Neural cell (in vitro differentiated cells): Measurements from ENCODE around the gene HS3ST5. TPM values are rescaled to one million over a fixed set of nuclear protein-coding genes. Genes with fewer than 3 reads are reported as not detected.

ENCODE experiments used
- H2AFZ ChIP-seq: fragments of 200-600, 300-800 bp; sonication (generic), shearing (Covaris generic); 2 replicates; pipeline ENCODE4 v1.6.0; 2014; ENCODE audit warnings: low read depth, mild to moderate bottlenecking, antibody characterized with exemption, low read length, moderate library complexity
- H3F3A ChIP-seq: fragments of 200-600 bp; shearing (Covaris generic); 2 replicates; pipeline ENCODE4 v1.6.1; 2016; ENCODE audit warnings: mild to moderate bottlenecking, moderate library complexity, mixed read lengths, antibody characterized with exemption, low read length; ENCODE audit not compliant: insufficient read depth, poor library complexity, severe bottlenecking
- H3K27ac ChIP-seq: fragments of 200-600, 300-800 bp; sonication (generic), shearing (Covaris generic); 2 replicates; pipeline ENCODE4 v1.5.1; 2014; ENCODE audit warnings: mild to moderate bottlenecking, low read length, moderate library complexity
- H3K27me3 ChIP-seq: fragments of 300-800, 200-600 bp; sonication (generic), shearing (Covaris generic); 2 replicates; pipeline ENCODE4 v1.6.0; 2014; ENCODE audit warnings: mild to moderate bottlenecking, low read depth, low read length, moderate library complexity; ENCODE audit not compliant: insufficient read depth
- H3K36me3 ChIP-seq: fragments of 300-800, 200-600 bp; sonication (generic), shearing (Covaris generic); 2 replicates; pipeline ENCODE4 v1.5.1; 2014; ENCODE audit warnings: mild to moderate bottlenecking, antibody characterized with exemption, low read length, moderate library complexity; ENCODE audit not compliant: insufficient read depth
- H3K4me2 ChIP-seq: fragments of 300-800, 200-600 bp; sonication (generic), shearing (Covaris generic); 2 replicates; pipeline ENCODE4 v1.6.0; 2014; ENCODE audit warnings: mild to moderate bottlenecking, low read length
- H3K4me3 ChIP-seq: fragments of 300-800, 200-600 bp; sonication (generic), shearing (Covaris generic); 2 replicates; pipeline ENCODE4 v1.5.1; 2014; ENCODE audit warnings: mild to moderate bottlenecking, low read length, moderate library complexity
- H3K79me2 ChIP-seq: fragments of 200-600 bp; shearing (Covaris generic); replicated peaks from 2 replicates; pipeline ENCODE4 v1.6.0; 2014; ENCODE audit warnings: mild to moderate bottlenecking, low read length, moderate library complexity; ENCODE audit not compliant: insufficient read depth
- H3K9ac ChIP-seq: fragments of 300-800, 200-600 bp; sonication (generic), shearing (Covaris generic); 2 replicates; pipeline ENCODE4 v1.6.1; 2016; ENCODE audit warnings: mild to moderate bottlenecking, low read length, mixed read lengths
- H3K9me2 ChIP-seq: fragments of 200-600 bp; shearing (Covaris generic); 2 replicates; pipeline ENCODE4 v1.6.1; 2016; ENCODE audit warnings: mild to moderate bottlenecking, low read length, mixed read lengths; ENCODE audit not compliant: insufficient read depth
- H3K9me3 ChIP-seq: fragments of 200-600, 300-800 bp; sonication (generic), shearing (Covaris generic); 2 replicates; pipeline ENCODE4 v1.6.1; 2016; ENCODE audit warnings: mild to moderate bottlenecking, mixed run types, low read length, moderate library complexity, mixed read lengths
- H4K20me1 ChIP-seq: fragments of 200-600 bp; shearing (Covaris generic); 2 replicates; pipeline ENCODE4 v1.6.1; 2016; ENCODE audit warnings: mild to moderate bottlenecking, mixed run types; ENCODE audit not compliant: insufficient read depth
- EP300 ChIP-seq: fragments of 450-650 bp; conservative IDR thresholded peaks from 2 replicates; pipeline ENCODE4 v1.6.1; 2014; ENCODE audit warnings: antibody characterized with exemption, mild to moderate bottlenecking, moderate library complexity; ENCODE audit not compliant: poor library complexity, severe bottlenecking
- EZH2 ChIP-seq: fragments of 200-600, 300-800 bp; shearing (Covaris generic), sonication (generic); IDR thresholded peaks from 2 replicates; pipeline ENCODE4 v1.6.1; 2014; ENCODE audit warnings: antibody characterized with exemption, low read length, borderline replicate concordance, mild to moderate bottlenecking; ENCODE audit not compliant: insufficient read depth, poor library complexity, severe bottlenecking
- MXI1 ChIP-seq: fragments of 450-650 bp; conservative IDR thresholded peaks from 2 replicates; pipeline ENCODE4 v1.6.1; 2014; ENCODE audit warnings: antibody characterized with exemption, mild to moderate bottlenecking; ENCODE audit not compliant: poor library complexity, severe bottlenecking
- POLR2AphosphoS5 ChIP-seq: IDR thresholded peaks from 2 replicates; pipeline ENCODE4 v1.6.1; 2012
- RAD21 ChIP-seq: fragments of 450-650 bp; conservative IDR thresholded peaks from 2 replicates; pipeline ENCODE4 v1.6.1; 2014; ENCODE audit warnings: antibody characterized with exemption, mild to moderate bottlenecking, moderate library complexity
- SMC3 ChIP-seq: fragments of 450-650 bp; conservative IDR thresholded peaks from 2 replicates; pipeline ENCODE4 v1.6.1; 2014; ENCODE audit warnings: antibody characterized with exemption, mild to moderate bottlenecking, moderate library complexity; ENCODE audit not compliant: poor library complexity
- TAF1 ChIP-seq: IDR thresholded peaks from 2 replicates; pipeline ENCODE4 v1.6.1; 2012; ENCODE audit warnings: low read depth
- polyA plus RNA-seq: library from polyadenylated mRNA; depleted of rRNA; stranded (reverse); fragments of >200 nt; gene quantifications from 2 replicates; pipeline ENCODE4 v1.2.3, GENCODE V29; 2014
- TF ChIP-seq, protein P1 (sequence below): IDR thresholded peaks from 2 replicates; pipeline ENCODE4 v1.6.1; 2012; ENCODE audit warnings: borderline replicate concordance
- TF ChIP-seq, protein P2 (sequence below): fragments of 450-650 bp; IDR thresholded peaks from 2 replicates; pipeline ENCODE4 v1.5.1; 2014; ENCODE audit warnings: antibody characterized with exemption, mild to moderate bottlenecking, moderate library complexity; ENCODE audit not compliant: poor library complexity, severe bottlenecking

Gene HS3ST5
- polyA plus RNA-seq, 1 donor from 2014 or later: not detected

DNA sequence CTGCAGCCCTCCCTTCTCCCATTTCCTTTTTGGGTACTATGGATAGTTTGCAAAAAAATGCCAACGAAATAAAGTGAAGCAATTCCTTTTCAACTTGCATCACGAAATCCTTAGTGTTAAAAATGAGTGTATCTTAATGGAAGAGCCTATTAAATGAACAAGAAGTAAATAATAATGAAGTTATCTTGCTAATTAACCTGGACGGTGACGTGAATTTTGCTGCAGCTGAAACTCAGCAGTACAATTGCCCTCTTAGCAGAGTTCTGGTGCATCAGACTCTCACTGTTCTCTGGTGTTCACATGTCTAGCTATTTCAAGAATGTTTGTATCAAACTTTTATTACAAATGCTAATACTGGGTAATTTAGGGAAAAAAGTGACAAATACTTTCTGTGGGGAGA is 252.2 kb downstream of the HS3ST5 start:
- Histone ChIP-seq H3K27me3 (no peaks in the 10 kb centered on the region), H4K20me1 (no peaks in the 10 kb centered on the region), H3K4me2 (no peak overlapping the region), H3K79me2 (no peaks in the 10 kb centered on the region), H3F3A (no peaks in the 10 kb centered on the region), H3K36me3 (no peaks in the 10 kb centered on the region), H2AFZ (no peak overlapping the region), H3K9me3 (no peaks in the 10 kb centered on the region), H3K9ac (no peak overlapping the region), H3K27ac (no peak overlapping the region), H3K9me2 (no peaks in the 10 kb centered on the region), H3K4me3 (no peak overlapping the region)
- TF ChIP-seq RAD21: no peak
- no peak for TF ChIP-seq EZH2
- TF ChIP-seq, protein P1, sequence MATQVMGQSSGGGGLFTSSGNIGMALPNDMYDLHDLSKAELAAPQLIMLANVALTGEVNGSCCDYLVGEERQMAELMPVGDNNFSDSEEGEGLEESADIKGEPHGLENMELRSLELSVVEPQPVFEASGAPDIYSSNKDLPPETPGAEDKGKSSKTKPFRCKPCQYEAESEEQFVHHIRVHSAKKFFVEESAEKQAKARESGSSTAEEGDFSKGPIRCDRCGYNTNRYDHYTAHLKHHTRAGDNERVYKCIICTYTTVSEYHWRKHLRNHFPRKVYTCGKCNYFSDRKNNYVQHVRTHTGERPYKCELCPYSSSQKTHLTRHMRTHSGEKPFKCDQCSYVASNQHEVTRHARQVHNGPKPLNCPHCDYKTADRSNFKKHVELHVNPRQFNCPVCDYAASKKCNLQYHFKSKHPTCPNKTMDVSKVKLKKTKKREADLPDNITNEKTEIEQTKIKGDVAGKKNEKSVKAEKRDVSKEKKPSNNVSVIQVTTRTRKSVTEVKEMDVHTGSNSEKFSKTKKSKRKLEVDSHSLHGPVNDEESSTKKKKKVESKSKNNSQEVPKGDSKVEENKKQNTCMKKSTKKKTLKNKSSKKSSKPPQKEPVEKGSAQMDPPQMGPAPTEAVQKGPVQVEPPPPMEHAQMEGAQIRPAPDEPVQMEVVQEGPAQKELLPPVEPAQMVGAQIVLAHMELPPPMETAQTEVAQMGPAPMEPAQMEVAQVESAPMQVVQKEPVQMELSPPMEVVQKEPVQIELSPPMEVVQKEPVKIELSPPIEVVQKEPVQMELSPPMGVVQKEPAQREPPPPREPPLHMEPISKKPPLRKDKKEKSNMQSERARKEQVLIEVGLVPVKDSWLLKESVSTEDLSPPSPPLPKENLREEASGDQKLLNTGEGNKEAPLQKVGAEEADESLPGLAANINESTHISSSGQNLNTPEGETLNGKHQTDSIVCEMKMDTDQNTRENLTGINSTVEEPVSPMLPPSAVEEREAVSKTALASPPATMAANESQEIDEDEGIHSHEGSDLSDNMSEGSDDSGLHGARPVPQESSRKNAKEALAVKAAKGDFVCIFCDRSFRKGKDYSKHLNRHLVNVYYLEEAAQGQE: no peak
- TF ChIP-seq TAF1: no peak
- no peak for TF ChIP-seq MXI1
- no peak for TF ChIP-seq SMC3
- no peak for TF ChIP-seq POLR2AphosphoS5
- TF ChIP-seq, protein P2, sequence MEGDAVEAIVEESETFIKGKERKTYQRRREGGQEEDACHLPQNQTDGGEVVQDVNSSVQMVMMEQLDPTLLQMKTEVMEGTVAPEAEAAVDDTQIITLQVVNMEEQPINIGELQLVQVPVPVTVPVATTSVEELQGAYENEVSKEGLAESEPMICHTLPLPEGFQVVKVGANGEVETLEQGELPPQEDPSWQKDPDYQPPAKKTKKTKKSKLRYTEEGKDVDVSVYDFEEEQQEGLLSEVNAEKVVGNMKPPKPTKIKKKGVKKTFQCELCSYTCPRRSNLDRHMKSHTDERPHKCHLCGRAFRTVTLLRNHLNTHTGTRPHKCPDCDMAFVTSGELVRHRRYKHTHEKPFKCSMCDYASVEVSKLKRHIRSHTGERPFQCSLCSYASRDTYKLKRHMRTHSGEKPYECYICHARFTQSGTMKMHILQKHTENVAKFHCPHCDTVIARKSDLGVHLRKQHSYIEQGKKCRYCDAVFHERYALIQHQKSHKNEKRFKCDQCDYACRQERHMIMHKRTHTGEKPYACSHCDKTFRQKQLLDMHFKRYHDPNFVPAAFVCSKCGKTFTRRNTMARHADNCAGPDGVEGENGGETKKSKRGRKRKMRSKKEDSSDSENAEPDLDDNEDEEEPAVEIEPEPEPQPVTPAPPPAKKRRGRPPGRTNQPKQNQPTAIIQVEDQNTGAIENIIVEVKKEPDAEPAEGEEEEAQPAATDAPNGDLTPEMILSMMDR: no peak
- no peak for TF ChIP-seq EP300

DNA sequence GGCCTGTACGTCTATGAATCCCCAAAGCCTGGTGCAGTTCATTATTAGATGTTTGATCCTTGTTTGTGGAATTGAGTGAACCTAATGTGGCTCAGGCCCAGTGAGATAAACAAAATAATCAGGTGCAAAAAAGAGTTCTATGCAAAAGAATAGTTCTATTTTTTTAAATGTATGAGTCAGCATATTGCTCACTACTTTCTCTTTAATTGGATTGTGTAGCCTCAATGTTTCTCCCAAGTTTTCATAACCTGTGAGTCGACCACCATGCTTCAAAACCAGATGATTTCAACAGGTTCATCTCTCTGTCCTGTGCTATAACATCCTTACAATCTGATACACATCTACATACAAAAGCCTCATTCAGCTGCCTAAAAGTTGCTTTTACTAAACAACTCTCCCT is 255.3 kb downstream of the HS3ST5 start:
- H3K9ac ChIP-seq: no peak overlapping the region
- H3K9me3 ChIP-seq: no peaks in the 10 kb centered on the region
- no peak overlapping the region for H3K4me3 ChIP-seq
- no peak overlapping the region for H2AFZ ChIP-seq
- no peaks in the 10 kb centered on the region for H3K27me3 ChIP-seq
- no peak for TF ChIP-seq EP300
- no peak for TF ChIP-seq POLR2AphosphoS5
- no peak for TF ChIP-seq TAF1
- TF ChIP-seq, protein P1: no peak
- TF ChIP-seq MXI1: no peak
- TF ChIP-seq SMC3: no peak
- TF ChIP-seq, protein P2: no peak
- TF ChIP-seq EZH2: no peak
- TF ChIP-seq RAD21: no peak
- H3F3A ChIP-seq: no peaks in the 10 kb centered on the region
- no peak overlapping the region for H3K4me2 ChIP-seq
- H3K27ac ChIP-seq: no peak overlapping the region
- no peaks in the 10 kb centered on the region for H3K9me2 ChIP-seq
- no peaks in the 10 kb centered on the region for H3K79me2 ChIP-seq
- H4K20me1 ChIP-seq: no peaks in the 10 kb centered on the region
- no peaks in the 10 kb centered on the region for H3K36me3 ChIP-seq
